Stimulated activated CD4-positive, alpha-beta T cell treated with anti-CD3 and anti-CD28 coated beads, Interleukin-15, amount 100 ng/mL, for 48 hours (primary cell): Measurements from ENCODE around the gene AIMP1.
"Not testable (repeated sequence)": the region's sequence is repeated elsewhere in the genome, so short reads cannot be mapped to it uniquely, and the experiment has no call there.

Experiments
- DNase-seq, 2 donors: peaks; one replicate each; pipeline ENCODE4 v3.0.0-alpha.2; 2020; ENCODE audit warnings: low read depth in 2 of 2

The AIMP1 gene

GRCh38 chr4:106351016-106351415, 34.7 kb downstream of the AIMP1 start:
- DNase-seq = no peak

GRCh38 chr4:106353786-106354185, 37.4 kb downstream of the AIMP1 start:
- no peak for DNase-seq

- no peak for DNase-seq
These were observed 38.8 kb downstream of the AIMP1 start for GRCh38 chr4:106355193-106355592.

GRCh38 chr4:106358899-106359298, 42.5 kb downstream of the AIMP1 start:
- no peak for DNase-seq

- no peak for DNase-seq
These were observed 45.9 kb downstream of the AIMP1 start for GRCh38 chr4:106362086-106362825.

DNA sequence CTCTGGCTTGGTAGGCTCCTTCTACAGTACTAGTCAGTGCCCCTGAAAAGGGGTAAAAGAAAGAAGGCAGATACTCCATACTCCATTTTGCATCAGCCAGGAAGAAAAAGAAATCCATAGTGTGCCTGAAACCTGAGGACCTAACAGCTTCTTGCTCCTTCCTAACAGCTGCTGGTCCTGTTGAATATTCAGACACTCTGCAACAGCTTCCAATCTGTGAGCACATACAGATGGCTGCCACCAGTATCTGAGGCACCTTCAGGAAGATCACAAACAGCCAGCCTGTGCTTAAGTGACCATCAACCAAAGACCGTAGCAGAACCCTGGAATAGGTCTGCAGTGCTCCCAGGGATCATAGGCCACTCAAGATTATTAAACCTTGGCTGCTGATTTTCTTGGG, 47.9 kb downstream of the AIMP1 start:
- no peak for DNase-seq

DNA sequence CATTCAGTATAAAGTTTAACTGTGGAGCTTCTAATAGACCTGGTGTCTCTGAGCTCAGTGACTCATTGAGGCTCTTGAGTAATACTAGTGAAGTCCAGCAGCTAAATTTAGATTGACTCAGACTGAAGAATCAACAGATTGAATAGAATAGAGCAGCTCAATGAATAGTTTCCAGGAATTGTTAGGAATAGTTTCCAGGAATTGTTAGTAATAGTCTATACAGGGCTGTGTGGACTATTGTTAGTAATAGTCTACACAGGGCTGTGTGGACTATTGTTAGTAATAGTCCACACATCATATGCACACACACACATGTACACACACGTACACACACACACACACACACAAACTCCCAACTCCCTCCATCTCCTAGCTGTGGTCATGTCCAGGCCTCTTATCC, 49.3 kb downstream of the AIMP1 start:
- DNase-seq = no peak

DNA sequence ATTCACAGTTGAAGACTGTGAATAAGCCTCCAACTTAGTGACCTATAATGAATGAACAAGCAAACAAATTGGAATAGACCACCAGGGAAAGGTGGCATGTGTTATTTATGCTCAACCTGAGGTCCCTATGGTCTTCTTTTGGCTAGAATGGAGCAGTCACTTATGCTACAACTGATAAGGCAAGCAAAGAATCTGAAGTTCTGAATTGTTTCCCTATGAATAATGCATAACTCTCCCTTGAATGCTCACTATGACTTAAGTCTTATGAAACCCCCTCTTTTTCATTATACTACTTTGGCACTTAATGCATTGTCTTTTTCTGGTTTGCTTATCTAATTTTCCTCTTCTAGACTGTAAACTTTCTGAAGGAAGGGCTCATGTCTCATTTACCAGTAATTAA, 49.7 kb downstream of the AIMP1 start:
- no peak for DNase-seq

DNA sequence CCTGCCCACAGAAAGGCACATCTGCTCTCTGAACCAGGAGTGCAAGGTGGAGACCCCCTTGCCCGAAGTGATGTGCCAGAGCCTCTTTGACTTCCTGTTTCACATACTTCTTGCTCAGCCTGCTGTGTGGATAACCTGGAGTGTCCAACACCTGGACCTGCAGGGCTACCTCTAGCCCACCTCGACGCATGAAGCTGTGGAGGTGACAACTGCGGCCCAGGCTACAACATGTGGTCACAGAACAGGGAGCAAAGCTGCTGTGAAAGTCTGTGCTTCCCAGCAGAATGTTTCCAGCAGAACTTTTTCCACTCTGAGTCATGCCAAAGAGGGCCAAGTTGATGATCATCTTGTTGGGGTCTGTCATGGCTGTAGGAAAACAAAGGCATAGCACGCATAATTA, 50.7 kb downstream of the AIMP1 start:
- DNase-seq = no peak

GRCh38 chr4:106368678-106369077, 52.3 kb downstream of the AIMP1 start, which contains the start of gene GIMD1:
Gene GIMD1, minus strand, starts transcription at chr4:106368778. Its CDS starts 1,343 bp downstream, at chr4:106367435.
- DNase-seq = no peak

- no peak for DNase-seq
These were observed 53.2 kb downstream of the AIMP1 start for GRCh38 chr4:106369456-106370060.

DNA sequence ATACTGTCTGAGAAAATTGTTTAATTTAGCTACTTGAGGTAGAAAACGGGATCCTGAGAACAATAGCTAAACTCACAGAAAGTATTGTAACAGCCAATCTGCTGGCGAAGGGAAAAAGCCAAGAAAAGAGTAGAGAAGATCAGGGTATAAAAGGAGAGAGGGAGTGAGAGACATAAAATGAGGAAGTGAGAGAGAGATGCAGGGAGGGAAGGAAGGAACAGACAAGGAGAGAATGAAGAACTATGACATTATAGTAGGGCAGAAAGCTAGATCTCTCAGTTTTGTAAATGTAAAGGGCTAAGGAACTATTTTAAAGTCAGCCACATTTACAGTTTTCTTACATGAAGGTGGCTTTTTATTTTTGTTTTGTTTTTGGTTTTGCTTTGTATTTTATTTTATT, 53.9 kb downstream of the AIMP1 start:
- DNase-seq = no peak

DNA sequence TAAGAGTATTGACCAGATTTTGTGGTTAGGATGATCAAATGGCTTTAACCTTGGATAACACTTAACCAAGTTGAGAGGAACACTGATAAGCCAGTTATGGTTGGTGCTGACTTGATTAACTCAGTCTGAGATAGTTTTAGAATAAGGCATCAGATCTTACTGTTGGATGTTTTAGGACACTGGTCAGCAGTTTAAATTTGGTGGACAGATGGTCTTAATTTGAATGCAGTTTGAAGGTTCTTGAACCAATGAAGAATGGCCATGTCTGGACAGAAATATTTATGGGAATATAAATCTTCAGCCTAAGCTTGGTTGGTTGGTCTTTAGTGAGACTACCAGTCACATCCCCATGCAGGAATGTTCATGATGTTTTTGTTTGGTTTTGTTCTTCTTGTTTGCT, 54.8 kb downstream of the AIMP1 start:
- no peak for DNase-seq

- DNase-seq = no peak
These were observed 56.7 kb downstream of the AIMP1 start for GRCh38 chr4:106373026-106373425.

DNA sequence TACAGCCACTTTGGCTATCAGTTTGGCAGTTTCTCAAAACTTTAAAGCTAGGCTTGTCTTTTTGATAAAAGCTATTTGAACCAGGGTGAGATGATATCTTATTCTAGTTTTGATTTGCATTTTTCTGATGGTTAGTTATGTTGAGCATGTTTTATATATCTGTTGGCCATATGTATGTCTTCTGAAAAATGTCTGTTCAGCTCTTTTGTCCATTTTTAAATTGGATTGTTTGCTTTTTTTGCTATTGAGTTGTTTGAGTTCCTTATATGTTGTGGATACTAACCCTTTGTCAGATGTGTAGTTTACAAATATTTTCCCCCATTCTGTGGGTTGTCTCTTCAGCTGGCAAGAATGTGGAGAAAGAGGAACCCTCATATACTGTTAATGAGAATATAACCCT, 63.8 kb downstream of the AIMP1 start:
- no peak for DNase-seq

DNA sequence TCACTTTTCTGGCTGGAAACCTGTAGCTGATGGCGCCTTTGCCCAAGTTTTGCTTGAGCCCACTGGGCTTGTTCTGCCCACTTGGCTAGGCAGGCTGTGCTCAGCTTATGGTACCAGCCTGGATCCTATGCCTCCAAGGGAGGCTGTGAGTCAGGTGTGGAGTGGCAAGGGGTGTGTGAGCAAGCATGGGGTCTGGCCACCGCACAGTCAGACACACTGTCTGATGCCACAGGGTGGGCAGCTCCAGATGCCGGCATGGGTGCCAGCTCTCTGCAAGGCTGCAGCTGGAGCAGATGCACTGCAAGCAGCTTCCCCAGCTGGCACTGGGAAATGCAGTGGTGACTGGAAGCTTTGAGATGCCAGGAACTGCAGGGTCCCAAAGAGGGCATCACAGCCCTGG, 68.5 kb downstream of the AIMP1 start:
- no peak for DNase-seq

DNA sequence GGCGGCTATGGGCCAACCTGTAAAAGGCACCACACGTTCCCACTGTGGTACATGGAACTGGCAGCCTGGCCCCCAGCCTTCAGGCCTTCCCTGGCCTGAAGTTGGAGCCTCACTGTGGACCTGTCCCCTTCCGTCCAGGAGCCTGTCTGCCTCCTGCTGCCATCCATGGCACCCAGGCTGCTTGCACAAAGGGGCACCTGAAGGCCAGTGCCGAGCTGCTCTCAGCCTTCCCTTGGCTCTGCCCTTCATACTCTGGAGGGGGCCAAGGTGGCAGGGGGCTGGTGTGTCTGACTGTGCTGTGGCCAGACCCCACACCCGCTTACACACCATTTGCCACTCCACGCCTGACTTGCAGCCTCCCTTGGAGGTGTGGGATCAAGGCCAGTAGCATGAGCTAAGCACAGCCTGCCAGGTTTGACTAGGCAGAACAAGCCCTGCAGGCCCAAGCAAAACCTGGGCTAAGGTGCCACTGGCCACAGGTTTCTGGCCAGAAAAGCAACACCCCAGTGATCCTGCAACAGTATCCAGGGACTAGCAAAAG, 69.6 kb downstream of the AIMP1 start:
- no peak for DNase-seq

DNA sequence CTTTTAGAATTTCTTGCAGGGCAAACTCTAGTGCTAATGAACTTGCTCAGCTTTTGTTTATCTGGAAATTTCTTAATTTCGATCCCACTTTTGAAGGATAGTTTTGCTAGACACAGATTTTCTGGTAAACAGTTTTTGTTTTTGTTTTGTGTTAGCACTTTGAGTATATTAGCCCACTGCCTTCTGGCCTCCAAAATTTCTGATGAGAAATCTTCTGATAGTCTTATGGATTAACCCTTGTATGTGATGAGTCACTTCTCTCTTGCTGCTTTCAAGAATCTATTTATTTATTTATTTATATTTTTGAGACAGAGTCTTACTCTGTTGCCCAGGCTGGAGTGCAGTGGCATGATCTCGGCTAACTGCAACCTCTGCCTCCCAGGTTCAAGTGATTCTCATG, 79.2 kb downstream of the AIMP1 start:
- no peak for DNase-seq

DNA sequence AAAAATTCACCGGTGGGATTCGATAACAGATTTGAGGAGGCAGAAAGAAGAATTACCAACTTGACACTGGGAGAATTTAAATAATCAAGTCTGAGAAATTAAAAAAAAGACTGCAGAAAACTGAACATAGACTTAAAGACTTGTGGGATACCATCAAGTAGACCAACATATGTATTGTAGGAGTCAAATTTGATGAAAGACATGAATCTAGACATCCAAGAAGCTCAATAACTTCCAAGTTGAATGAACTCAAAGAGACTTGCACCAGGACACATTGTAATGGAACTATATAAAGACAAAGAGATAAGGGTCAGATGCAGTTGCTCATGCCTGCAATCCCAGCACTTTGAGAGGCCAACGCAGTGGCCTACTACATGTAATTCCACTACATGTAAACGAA, 82.5 kb downstream of the AIMP1 start:
- DNase-seq = not testable (repeated sequence)
